ENCODE measurements around the gene ENDOG.

ENDOG gene

DNA sequence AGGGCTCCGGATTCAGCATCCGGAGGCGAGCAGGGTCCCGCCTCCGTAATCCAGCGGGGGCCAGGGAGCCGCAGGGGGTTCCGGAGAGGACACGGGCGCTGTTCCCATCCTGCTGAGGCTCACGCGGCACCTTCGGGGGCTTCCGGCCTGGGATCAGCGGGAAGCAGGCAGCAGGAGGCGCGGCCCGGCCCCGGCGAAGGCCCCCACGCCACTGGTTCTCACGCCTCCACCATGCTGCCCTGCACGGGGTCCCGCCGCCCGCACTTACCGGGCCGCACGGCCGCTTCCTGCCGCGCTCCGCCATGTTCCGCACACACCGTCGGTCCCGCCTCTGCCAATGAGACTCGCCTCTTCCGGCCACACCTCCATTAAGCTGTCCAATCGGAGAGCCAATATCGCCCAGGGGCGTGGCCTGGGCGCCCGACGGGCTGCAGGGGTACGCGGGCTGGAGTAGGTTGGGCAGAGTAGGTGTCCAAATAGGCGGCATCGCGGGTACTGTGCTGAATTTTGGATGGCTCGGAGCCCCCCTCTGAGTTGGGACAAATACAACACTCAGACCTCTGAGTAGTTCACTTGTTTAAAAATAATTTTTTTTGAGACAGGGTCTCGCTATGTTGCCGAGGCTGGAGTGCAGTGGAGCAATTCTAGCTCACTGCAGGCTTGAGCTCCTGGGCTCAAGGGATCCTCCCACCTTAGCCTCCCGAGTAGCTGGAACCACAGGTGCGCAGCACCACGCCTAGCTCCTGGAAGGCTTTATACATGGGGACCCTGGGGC, 11.4 kb downstream of the ENDOG start, which contains the start of gene SPOUT1:
Gene SPOUT1, minus strand, starts transcription at position 318 of the 775 bp plus-strand sequence. Its CDS starts 14 bp downstream, at position 304.
- H3K9me3 ChIP-seq (ENCODE audit: insufficient read depth, low read length), result no peaks in the 10 kb centered on the region

DNA sequence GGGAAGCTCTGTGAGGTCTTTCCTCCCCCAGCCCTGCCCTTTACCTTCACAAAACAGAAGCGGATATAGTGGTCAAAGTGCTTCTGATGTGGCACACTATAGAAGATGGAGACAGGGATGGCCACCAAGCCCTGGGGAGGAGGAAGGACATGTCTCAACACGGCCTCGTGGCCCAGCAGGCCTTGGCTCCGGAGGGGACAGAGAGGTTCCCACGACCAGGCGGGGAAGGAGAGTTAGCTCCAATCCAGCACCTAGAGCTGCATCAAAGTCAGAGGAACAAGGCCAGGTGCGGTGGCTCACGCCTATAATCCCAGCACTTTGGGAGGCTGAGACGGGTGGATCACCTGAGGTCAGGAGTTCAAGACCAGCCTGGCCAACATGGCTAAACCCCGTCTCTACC, 15.4 kb downstream of the ENDOG start:
- Histone ChIP-seq H3K4me1 (ENCODE audit: low read length) (peaks cover 6% of the 10 kb centered on the region), H3K9me3 (ENCODE audit: insufficient read depth, low read length) (no peaks in the 10 kb centered on the region), H2AFZ (ENCODE audit: low read depth, low read length) (no peak overlapping the region), H3K36me3 (replicated peaks; ENCODE audit: low read depth, low read length) (no peaks in the 10 kb centered on the region), H3K4me3 (ENCODE audit: low read length) (no peak overlapping the region), H3K27ac (ENCODE audit: low read length) (no peak overlapping the region), H3K9ac (ENCODE audit: low read length) (no peak overlapping the region), H3K4me2 (ENCODE audit: low read length) (no peak overlapping the region), H4K20me1 (ENCODE audit: insufficient read depth, low read length) (no peaks in the 10 kb centered on the region), H3K27me3 (ENCODE audit: low read depth, low read length) (no peaks in the 10 kb centered on the region), H3K79me2 (ENCODE audit: low read length) (peaks cover 8% of the 10 kb centered on the region)
- TF ChIP-seq, protein P1, sequence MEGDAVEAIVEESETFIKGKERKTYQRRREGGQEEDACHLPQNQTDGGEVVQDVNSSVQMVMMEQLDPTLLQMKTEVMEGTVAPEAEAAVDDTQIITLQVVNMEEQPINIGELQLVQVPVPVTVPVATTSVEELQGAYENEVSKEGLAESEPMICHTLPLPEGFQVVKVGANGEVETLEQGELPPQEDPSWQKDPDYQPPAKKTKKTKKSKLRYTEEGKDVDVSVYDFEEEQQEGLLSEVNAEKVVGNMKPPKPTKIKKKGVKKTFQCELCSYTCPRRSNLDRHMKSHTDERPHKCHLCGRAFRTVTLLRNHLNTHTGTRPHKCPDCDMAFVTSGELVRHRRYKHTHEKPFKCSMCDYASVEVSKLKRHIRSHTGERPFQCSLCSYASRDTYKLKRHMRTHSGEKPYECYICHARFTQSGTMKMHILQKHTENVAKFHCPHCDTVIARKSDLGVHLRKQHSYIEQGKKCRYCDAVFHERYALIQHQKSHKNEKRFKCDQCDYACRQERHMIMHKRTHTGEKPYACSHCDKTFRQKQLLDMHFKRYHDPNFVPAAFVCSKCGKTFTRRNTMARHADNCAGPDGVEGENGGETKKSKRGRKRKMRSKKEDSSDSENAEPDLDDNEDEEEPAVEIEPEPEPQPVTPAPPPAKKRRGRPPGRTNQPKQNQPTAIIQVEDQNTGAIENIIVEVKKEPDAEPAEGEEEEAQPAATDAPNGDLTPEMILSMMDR (IDR thresholded peaks at IDR 0.05; ENCODE audit: low read depth, low read length), result no peak
- TF ChIP-seq EZH2phosphoT487 (IDR thresholded peaks at IDR 0.05; ENCODE audit: low read depth), result no peak

More for the DNA sequence above, 11.4 kb downstream of the ENDOG start, which contains the start of gene SPOUT1:
- H3K36me3 ChIP-seq (replicated peaks; ENCODE audit: low read depth, low read length), result peaks cover 10% of the 10 kb centered on the region
- H3K79me2 ChIP-seq (ENCODE audit: low read length), result peaks cover 16% of the 10 kb centered on the region
- H2AFZ ChIP-seq (ENCODE audit: low read depth, low read length), result peak within 1 kb of the TSS; percentile 43; the same call in 1 of the 2 replicates
- H3K9ac ChIP-seq (ENCODE audit: low read length), result peak within 1 kb of the TSS; percentile 87
- no peaks in the 10 kb centered on the region for H3K27me3 ChIP-seq (ENCODE audit: low read depth, low read length)
- peaks cover 9% of the 10 kb centered on the region for H3K4me1 ChIP-seq (ENCODE audit: low read length)
- peak within 1 kb of the TSS; percentile 93 for H3K4me2 ChIP-seq (ENCODE audit: low read length)
- no peaks in the 10 kb centered on the region for H4K20me1 ChIP-seq (ENCODE audit: insufficient read depth, low read length)
- H3K4me3 ChIP-seq (ENCODE audit: low read length), result peak within 1 kb of the TSS; percentile 95
- peak within 1 kb of the TSS; percentile 7; the same call in 1 of the 2 replicates for H3K27ac ChIP-seq (ENCODE audit: low read length)
- TF ChIP-seq EZH2phosphoT487 (IDR thresholded peaks at IDR 0.05; ENCODE audit: low read depth), result no peak
- TF ChIP-seq, protein P1 (IDR thresholded peaks at IDR 0.05; ENCODE audit: low read depth, low read length), result no peak

DNA sequence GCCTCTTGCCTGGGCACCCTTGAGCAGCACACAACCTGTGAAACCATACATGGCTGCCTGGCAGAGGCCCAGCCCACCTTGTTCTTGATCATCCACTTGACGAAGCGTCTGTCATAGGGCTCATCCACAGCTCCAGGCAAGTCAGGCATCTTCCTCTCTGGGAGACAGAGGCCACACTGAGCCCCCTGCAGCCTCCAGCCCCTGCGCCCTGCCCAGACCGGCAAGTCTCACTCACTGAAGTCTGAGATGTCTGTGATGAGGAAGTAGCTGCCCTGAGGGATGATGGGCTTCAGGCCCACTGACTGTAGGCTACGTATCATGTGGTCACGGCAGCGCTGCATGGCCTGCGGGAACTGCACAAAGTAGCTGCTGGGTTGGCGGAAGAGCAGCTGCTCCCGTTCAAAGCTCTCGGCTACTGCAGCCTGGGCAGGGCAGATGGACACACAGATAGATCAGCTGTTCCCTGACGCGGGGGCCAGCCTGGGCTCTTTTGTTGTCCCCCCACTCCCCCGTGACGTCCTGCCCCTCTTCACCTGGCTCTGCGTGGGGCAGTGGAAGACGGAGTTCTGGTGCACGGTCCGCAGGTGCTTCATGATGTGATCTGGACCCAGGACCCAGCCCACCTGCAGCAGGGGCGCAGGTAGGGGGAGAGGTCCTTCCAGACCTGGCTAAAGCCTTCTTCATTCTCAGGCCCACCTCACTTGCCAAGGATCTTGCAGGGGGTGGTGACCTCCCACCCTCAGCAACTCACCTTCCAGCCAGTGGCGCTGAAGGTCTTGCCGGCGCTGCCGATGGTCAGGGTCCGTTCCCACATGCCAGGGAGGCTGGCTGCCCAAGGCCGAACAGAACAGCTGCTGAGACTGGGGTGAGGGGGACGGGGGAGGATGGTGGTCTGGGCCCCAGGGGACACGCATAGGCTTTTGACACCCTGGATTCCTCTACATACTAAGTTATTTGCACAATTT, 17.2 kb downstream of the ENDOG start:
- Histone ChIP-seq H3K27ac (ENCODE audit: low read length) (no peak overlapping the region), H3K9me3 (ENCODE audit: insufficient read depth, low read length) (no peaks in the 10 kb centered on the region), H3K27me3 (ENCODE audit: low read depth, low read length) (no peaks in the 10 kb centered on the region), H3K36me3 (replicated peaks; ENCODE audit: low read depth, low read length) (no peaks in the 10 kb centered on the region), H2AFZ (ENCODE audit: low read depth, low read length) (no peak overlapping the region), H4K20me1 (ENCODE audit: insufficient read depth, low read length) (no peaks in the 10 kb centered on the region), H3K4me3 (ENCODE audit: low read length) (no peak overlapping the region), H3K79me2 (ENCODE audit: low read length) (no peaks in the 10 kb centered on the region), H3K4me1 (ENCODE audit: low read length) (no peaks in the 10 kb centered on the region), H3K4me2 (ENCODE audit: low read length) (no peak overlapping the region), H3K9ac (ENCODE audit: low read length) (no peak overlapping the region)
- TF ChIP-seq, protein P1 (IDR thresholded peaks at IDR 0.05; ENCODE audit: low read depth, low read length), result no peak
- no peak for TF ChIP-seq EZH2phosphoT487 (IDR thresholded peaks at IDR 0.05; ENCODE audit: low read depth)
